ENCODE measurements around the gene GRPEL2. TPM values are rescaled to one million over a fixed set of nuclear protein-coding genes. Genes with fewer than 3 reads are reported as not detected.

Gene GRPEL2
- total and polyA plus RNA-seq, 2 experiments from 2014 or later = 20.2 to 62.2 TPM

GRCh38 chr5:149375434-149375833, 30.1 kb downstream of the GRPEL2 start:
- Histone ChIP-seq H3K9me2 (ENCODE audit: insufficient read depth) (no peaks in the 10 kb centered on the region; the same call in 1 of the 2 replicates), H3K4me1 (ENCODE audit: insufficient read depth) (peaks cover 3% of the 10 kb centered on the region; the same call in 1 of the 2 replicates), H2AFZ (no peak overlapping the region), H3K4me3 (no peak overlapping the region), H3K27ac (ENCODE audit: low read depth) (no peak overlapping the region), H3K36me3 (ENCODE audit: insufficient read depth) (no peaks in the 10 kb centered on the region), H3K4me2 (no peak overlapping the region), H3F3A (replicated peaks; ENCODE audit: low read depth) (no peaks in the 10 kb centered on the region), H4K20me1 (replicated peaks; ENCODE audit: insufficient read depth) (no peaks in the 10 kb centered on the region; the same call in 1 of the 2 replicates), H3K79me2 (replicated peaks; ENCODE audit: insufficient read depth) (no peaks in the 10 kb centered on the region), H3K27me3 (ENCODE audit: insufficient read depth) (no peaks in the 10 kb centered on the region)
- no peak overlapping the region for H3K4me3 Mint-ChIP-seq
- DNase-seq (ENCODE audit: low spot score) (no peak), ATAC-seq (no peak)
- H3K4me1 Mint-ChIP-seq = peaks cover 13% of the 10 kb centered on the region; the same call in 2 of the 3 replicates
- TF ChIP-seq EZH2 (IDR thresholded peaks at IDR 0.05; ENCODE audit: low read depth, unreplicated experiment) = no peak
- TF ChIP-seq CREB1 (CRISPR knock-in tag; IDR thresholded peaks at IDR 0.05; ENCODE audit: low read depth) = no peak
- TF ChIP-seq JUNB (IDR thresholded peaks at IDR 0.05; ENCODE audit: unreplicated experiment) = no peak
- TF ChIP-seq REST (IDR thresholded peaks at IDR 0.05; ENCODE audit: unreplicated experiment) = no peak
- no peak for TF ChIP-seq POLR2AphosphoS5 (IDR thresholded peaks at IDR 0.05; ENCODE audit: low read depth)
- no peak for TF ChIP-seq STAT1 (IDR thresholded peaks at IDR 0.05; ENCODE audit: unreplicated experiment)
- no peak for TF ChIP-seq NANOG (IDR thresholded peaks at IDR 0.05; ENCODE audit: borderline replicate concordance)
- TF ChIP-seq CTCF (conservative IDR thresholded peaks at IDR 0.05; ENCODE audit: low read depth in 2 of 2) = no peak
- no peak for TF ChIP-seq ETS1 (IDR thresholded peaks at IDR 0.05)
- no peak for TF ChIP-seq ZNF462 (CRISPR knock-in tag; IDR thresholded peaks at IDR 0.05)
- no peak for TF ChIP-seq ZNF114 (CRISPR knock-in tag; IDR thresholded peaks at IDR 0.05)
- no peak for TF ChIP-seq EZH2phosphoT487 (IDR thresholded peaks at IDR 0.05; ENCODE audit: unreplicated experiment)
- TF ChIP-seq ZNF331 (CRISPR knock-in tag; IDR thresholded peaks at IDR 0.05; ENCODE audit: low read depth) = no peak
- no peaks in the 10 kb centered on the region for H3K9me3 Mint-ChIP-seq
- H3K27me3 Mint-ChIP-seq (ENCODE audit: insufficient read depth, low read depth, poor library complexity) = peaks cover 2% of the 10 kb centered on the region
- no peaks in the 10 kb centered on the region; the same call in 2 of the 3 replicates for H3K36me3 Mint-ChIP-seq (ENCODE audit: low read depth)
- H3K27ac Mint-ChIP-seq = no peak overlapping the region
